ENCODE data around the gene TTC28. TPM values are rescaled to one million over a fixed set of nuclear protein-coding genes. Genes with fewer than 3 reads are reported as not detected.

The TTC28 gene
- total and polyA plus RNA-seq, 2 donors (not counting 3 experiments of a cell fraction or from before 2014, with no cell fraction given) = 16.5 to 51.1 TPM

- no peaks in the 10 kb centered on the region for H3K27me3 ChIP-seq (ENCODE audit: control insufficient read depth in 2 of 2, insufficient read depth in 2 of 2, low read length in 2 of 2)
- TF ChIP-seq JUN (IDR thresholded peaks at IDR 0.05; ENCODE audit: borderline replicate concordance, insufficient read depth, insufficient read length, low read depth) (no peak), GATA2 (IDR thresholded peaks at IDR 0.05; ENCODE audit: insufficient read depth, insufficient read length, low read depth, low read length) (no peak), POLR2AphosphoS5 (IDR thresholded peaks at IDR 0.05; ENCODE audit: insufficient read depth, low read depth, low read length) (no peak), FOS (IDR thresholded peaks at IDR 0.05; ENCODE audit: borderline replicate concordance, insufficient read depth, low read length) (no peak), CTCF (IDR thresholded peaks at IDR 0.05; ENCODE audit: extremely low read depth in 1 of 2, insufficient read depth in 1 of 2, low read depth in 1 of 2, low read length in 2 of 2) (no peak), POLR2A (IDR thresholded peaks at IDR 0.05; ENCODE audit: low read depth, low read length) (no peak), MAX (IDR thresholded peaks at IDR 0.05; ENCODE audit: insufficient read depth, insufficient read length) (no peak), EZH2 (IDR thresholded peaks at IDR 0.05; ENCODE audit: borderline replicate concordance, low read depth, low read length, severe bottlenecking) (no peak), MYC (IDR thresholded peaks at IDR 0.05; ENCODE audit: low read depth, low read length) (no peak)
- no peak for FAIRE-seq
- no TSS peak for BruUV-seq (replicated peaks)
- H3K9me3 ChIP-seq (replicated peaks; ENCODE audit: control insufficient read depth, insufficient read depth, low read length) = no peaks in the 10 kb centered on the region
- no peak overlapping the region for H3K27ac ChIP-seq (ENCODE audit: insufficient read depth, low read depth, low read length)
- CTCF ChIA-PET = interaction anchor here (5.9 kb wide), 1 partner anchor 126 kb away, joined by 68 read pairs; no protein-coding TSS in a partner anchor
- intact Hi-C loops (cut with micrococcal nuclease) (no loop called here), dilution Hi-C loops (cut with MboI; ENCODE audit: extremely low pct_ligation_motif_present, low sequenced_read_pairs) (no loop called here)
- peaks cover 0 to 3% of the 10 kb centered on the region in 2 experiments for H3K36me3 ChIP-seq (ENCODE audit: control insufficient read depth in 2 of 2, extremely low read depth in 1 of 2, insufficient read depth in 2 of 2, low read length in 2 of 2)
- no peak for DNase-seq (ENCODE audit: low read depth, low spot score)
- H3K79me2 ChIP-seq (ENCODE audit: control insufficient read depth, insufficient read depth, low read length) = no peaks in the 10 kb centered on the region
- no peak overlapping the region for H3K4me2 ChIP-seq (ENCODE audit: insufficient read depth, low read length)
- no peak overlapping the region for H2AFZ ChIP-seq (ENCODE audit: low read depth, low read length)
- H3K4me3 ChIP-seq (replicated peaks in 1 of 3; ENCODE audit: insufficient read depth in 1 of 3, low read depth in 1 of 3, low read length in 3 of 3) = no peak overlapping the region
- H3K9me1 ChIP-seq (replicated peaks; ENCODE audit: control insufficient read depth, extremely low read depth, insufficient read depth, low read length) = no peaks in the 10 kb centered on the region
- no peaks in the 10 kb centered on the region for H4K20me1 ChIP-seq (replicated peaks; ENCODE audit: control insufficient read depth, extremely low read depth, insufficient read depth, low read length)
- no peak overlapping the region for H3K9ac ChIP-seq (replicated peaks; ENCODE audit: extremely low read depth, insufficient read depth, low read length)
- POLR2A ChIA-PET = no interaction called here
- H3K4me1 ChIP-seq (ENCODE audit: control insufficient read depth, extremely low read depth, insufficient read depth, low read length) = peaks cover 16% of the 10 kb centered on the region
Observed at GRCh38 chr22:28012832-28013460, 666.7 kb downstream of the TTC28 start.

All from endothelial cell of umbilical vein (primary cell).